Hepatic stellate cell (primary cell): ENCODE measurements around the gene RGMA.
A peak's percentile ranks its signal among the peaks of the same experiment; 100 is the strongest.

Source experiments
- DNase-seq: peaks from one replicate; pipeline ENCODE4 v3.0.0; 2011; ENCODE audit warnings: low spot score

Gene RGMA

GRCh38 chr15:93093765-93094164 is 4.8 kb upstream of the RGMA start:
- DNase-seq, result no peak

- DNase-seq, result no peak
These were observed 2.5 kb upstream of the RGMA start for GRCh38 chr15:93091465-93091864.

GRCh38 chr15:93089727-93090305 is 805 bp upstream of the RGMA start:
- DNase-seq, result no peak

GRCh38 chr15:93088200-93088980 is 621 bp downstream of the RGMA start:
- DNase-seq, result no peak

GRCh38 chr15:93087825-93088199 is 1.2 kb downstream of the RGMA start:
- DNase-seq, result peak; percentile 50

GRCh38 chr15:93086791-93087190 is 2.2 kb downstream of the RGMA start:
- DNase-seq, result no peak

- DNase-seq, result no peak
These were observed 3.3 kb downstream of the RGMA start for GRCh38 chr15:93085692-93086091.

- DNase-seq, result no peak
These were observed 6.2 kb downstream of the RGMA start for GRCh38 chr15:93082861-93083260.

GRCh38 chr15:93081399-93081798 is 7.6 kb downstream of the RGMA start:
- no peak for DNase-seq

GRCh38 chr15:93080451-93080850 is 8.6 kb downstream of the RGMA start:
- no peak for DNase-seq

- DNase-seq, result no peak
These were observed 12.1 kb downstream of the RGMA start for GRCh38 chr15:93076875-93077274.

- no peak for DNase-seq
These were observed 12.8 kb downstream of the RGMA start for GRCh38 chr15:93076217-93076616.

GRCh38 chr15:93074599-93074998 is 14.4 kb downstream of the RGMA start:
- no peak for DNase-seq

GRCh38 chr15:93073465-93073952 is 15.5 kb downstream of the RGMA start:
- DNase-seq, result no peak

GRCh38 chr15:93072411-93073394 is 16.3 kb downstream of the RGMA start:
- peak; percentile 38 for DNase-seq

- peak; percentile 44 for DNase-seq
These were observed 17.0 kb downstream of the RGMA start for GRCh38 chr15:93072011-93072410.

- DNase-seq, result no peak
These were observed 17.5 kb downstream of the RGMA start for GRCh38 chr15:93071469-93071936.

GRCh38 chr15:93070551-93071296 is 18.3 kb downstream of the RGMA start:
- no peak for DNase-seq

GRCh38 chr15:93070132-93070531 is 18.9 kb downstream of the RGMA start:
- DNase-seq, result no peak

GRCh38 chr15:93068581-93069199 is 20.3 kb downstream of the RGMA start:
- DNase-seq, result no peak

- DNase-seq, result no peak
These were observed 21.3 kb downstream of the RGMA start for GRCh38 chr15:93067649-93068085.
